ENCODE measurements around the gene JAZF1.

GRCh38 chr7:28155019-28155660 lies 25.5 kb downstream of the JAZF1 start:
- TF ChIP-seq NFIC (IDR thresholded peaks at IDR 0.05) (no peak), TCF12 (IDR thresholded peaks at IDR 0.05; ENCODE audit: low read depth) (no peak), TAF1 (IDR thresholded peaks at IDR 0.05; ENCODE audit: low read depth) (no peak), YY1 (IDR thresholded peaks at IDR 0.05; ENCODE audit: low read depth) (no peak), TEAD4 (IDR thresholded peaks at IDR 0.05) (no peak), REST (IDR thresholded peaks at IDR 0.05; ENCODE audit: low read depth) (no peak), RAD21 (IDR thresholded peaks at IDR 0.05; ENCODE audit: low read depth) (no peak), EP300 (IDR thresholded peaks at IDR 0.05; ENCODE audit: borderline replicate concordance) (no peak), FOXM1 (IDR thresholded peaks at IDR 0.05; ENCODE audit: borderline replicate concordance, low read depth) (no peak), MAX (IDR thresholded peaks at IDR 0.05) (no peak), USF1 (IDR thresholded peaks at IDR 0.05) (no peak), ZBTB7A (IDR thresholded peaks at IDR 0.05; ENCODE audit: low read depth) (no peak), CEBPB (IDR thresholded peaks at IDR 0.05) (no peak)
